IPS-NIHi7 (cell line): ENCODE data around the gene RNF138.
"Not testable (repeated sequence)": the region's sequence is repeated elsewhere in the genome, so short reads cannot be mapped to it uniquely, and the experiment has no call there.

Experiments
- DNase-seq: peaks from one replicate; pipeline ENCODE4 v3.0.0; 2012; ENCODE audit warnings: mixed read lengths; ENCODE audit errors: extremely low spot score

The RNF138 gene

DNA sequence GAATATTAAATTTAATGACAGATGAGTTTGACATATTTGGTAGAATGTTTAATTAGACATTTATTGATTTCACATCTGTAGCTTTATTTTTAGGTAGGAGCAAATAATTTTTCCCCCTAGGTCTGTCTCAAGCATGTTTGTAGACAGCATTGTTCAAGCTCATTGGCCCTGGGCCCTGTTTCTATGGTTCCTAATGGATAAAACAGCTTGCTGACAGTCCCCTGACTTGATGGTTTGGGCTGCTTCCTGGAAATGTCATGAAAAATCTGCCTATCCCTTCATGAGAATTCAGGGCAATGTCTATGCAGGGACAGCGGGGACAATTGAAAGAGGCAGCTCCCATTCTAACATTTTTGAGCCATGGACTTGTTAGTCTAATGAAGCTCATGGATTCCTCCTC is 83.6 kb downstream of the RNF138 start:
- DNase-seq = no peak

DNA sequence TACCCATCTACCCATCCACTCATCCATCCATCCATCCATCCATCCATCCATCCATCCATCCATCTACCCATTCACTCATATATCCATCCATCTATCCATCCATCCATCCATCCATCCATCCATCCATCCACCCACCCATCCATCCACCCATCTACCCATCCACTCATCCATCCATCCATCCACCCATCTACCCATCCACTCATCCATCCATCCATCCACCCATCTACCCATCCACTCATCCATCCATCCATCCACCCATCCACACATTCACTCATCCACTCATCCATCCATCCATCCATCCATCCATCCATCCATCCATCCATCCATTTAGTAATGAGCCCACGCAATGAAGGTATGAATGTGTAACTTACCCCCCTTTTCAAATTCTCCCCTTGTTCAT is 85.1 kb downstream of the RNF138 start:
- not testable (repeated sequence) for DNase-seq

DNA sequence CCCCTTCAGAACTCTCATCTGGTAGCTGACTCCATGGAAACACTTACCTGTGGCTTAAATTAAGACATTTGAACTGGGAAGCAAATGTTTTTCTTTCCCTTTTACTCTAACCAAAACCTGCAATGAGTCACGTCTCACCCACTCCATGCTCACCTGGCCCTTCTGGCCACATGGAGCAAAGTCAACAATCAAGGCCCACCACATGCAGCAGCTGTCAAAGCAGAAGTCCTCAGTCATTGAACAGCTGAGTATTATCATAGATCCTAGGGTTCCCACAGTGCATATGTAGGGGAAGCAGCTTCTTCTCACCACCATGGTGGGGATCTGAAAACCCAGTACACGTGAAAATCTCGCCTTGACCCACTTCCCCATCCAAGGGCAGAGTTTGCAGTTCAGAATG is 85.9 kb downstream of the RNF138 start:
- DNase-seq = no peak
